Measurements from ENCODE around the gene GART.
"Not testable (repeated sequence)": the region's sequence is repeated elsewhere in the genome, so short reads cannot be mapped to it uniquely, and the experiment has no call there.

GART gene

DNA sequence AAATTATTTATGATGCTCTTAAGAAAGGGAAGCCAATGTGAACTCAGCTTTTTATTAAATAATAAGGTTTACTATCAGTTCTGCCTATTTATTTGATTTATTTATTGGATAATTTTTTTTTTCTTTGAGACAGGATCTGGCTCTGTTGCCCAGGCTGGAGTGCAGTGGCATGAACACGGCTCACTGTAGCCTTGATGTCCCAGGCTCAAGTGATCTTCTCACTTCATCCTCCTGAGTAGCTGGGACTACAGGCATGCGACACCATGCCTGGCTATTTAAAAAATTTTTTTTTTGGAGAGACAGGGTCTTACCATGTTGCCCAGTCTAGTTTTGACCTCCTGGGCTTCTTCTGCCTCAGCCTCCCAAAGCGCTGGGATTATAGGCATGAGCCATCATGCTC lies 29.4 kb downstream of the GART start:
- DNase-seq (ENCODE audit: low read depth) = no peak

DNA sequence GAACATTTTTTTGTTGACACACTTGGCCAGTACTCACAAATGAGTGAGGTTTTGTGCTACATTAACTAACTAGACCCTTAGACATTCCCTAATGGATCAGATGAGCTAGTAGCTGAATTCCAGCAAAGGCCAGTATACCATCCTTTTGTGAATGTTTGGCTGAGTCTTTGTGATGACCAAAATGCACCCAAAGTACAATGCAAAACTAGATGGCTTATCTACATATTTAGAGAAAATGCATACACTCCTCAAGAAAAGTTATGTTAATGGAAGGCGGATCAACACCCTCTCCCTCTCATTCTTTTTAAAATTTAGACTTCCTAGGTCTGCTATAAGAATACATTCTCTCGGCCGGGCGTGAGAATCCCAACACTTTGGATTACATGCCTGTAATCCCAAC lies 30.3 kb downstream of the GART start:
- DNase-seq (ENCODE audit: low read depth) = no peak

DNA sequence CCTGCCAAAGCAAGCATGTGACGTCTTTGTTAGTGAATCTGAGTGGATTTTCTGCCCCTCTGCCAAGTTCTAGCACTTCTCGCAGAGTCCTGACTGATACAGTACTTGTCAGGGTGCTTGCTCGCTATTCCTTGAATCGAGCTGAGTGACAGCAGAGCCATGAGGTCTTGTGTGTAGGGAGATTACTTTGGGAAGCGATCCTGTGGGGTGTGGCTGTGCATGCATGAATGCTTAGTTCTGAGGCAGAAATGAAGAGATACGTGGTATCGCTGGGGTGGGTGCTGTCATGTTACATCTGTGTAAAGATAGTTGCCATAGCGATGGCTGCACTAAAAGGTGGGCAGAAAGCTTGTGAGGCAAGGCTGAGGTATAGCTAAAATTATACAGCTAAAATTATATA lies 31.1 kb downstream of the GART start:
- DNase-seq (ENCODE audit: low read depth) = no peak

DNA sequence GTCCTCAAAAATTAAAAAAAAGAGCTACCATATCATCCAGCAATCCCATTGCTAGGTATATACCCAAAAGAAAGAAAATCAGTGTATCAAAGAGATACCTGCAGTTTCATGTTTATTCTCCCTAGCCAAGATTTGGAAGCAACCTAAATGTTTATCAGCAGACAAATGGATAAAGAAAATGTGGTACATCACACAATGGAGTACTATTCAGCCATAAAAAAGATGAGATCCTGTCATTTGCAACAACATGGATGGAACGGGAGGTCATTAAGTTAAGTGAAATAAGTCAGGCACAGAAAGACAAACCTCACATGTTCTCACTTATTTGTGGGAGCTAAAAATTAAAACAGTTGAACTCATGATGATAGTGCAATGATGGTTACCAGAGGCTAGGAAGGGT lies 34.9 kb downstream of the GART start:
- not testable (repeated sequence) for DNase-seq (ENCODE audit: low read depth)

DNA sequence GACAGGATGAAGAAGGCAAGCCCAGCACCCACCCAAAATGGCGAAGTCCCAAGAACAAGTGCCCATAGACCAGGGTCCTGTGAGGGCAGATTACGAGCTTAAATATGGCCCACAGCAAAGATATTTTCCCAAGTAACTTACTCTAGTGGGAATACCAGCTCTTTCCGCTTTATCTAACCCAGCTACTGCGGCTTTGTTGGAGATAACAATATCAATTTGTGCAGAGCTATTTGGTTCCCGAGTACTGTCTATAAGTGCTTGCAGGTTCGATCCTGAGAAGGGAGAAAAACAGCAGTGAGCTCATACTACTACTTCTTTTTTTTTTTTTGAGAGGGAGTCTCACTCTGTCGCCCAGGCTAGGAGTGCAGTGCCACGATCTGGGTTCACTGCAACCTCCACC lies 36.1 kb downstream of the GART start:
- no peak for DNase-seq (ENCODE audit: low read depth)

DNA sequence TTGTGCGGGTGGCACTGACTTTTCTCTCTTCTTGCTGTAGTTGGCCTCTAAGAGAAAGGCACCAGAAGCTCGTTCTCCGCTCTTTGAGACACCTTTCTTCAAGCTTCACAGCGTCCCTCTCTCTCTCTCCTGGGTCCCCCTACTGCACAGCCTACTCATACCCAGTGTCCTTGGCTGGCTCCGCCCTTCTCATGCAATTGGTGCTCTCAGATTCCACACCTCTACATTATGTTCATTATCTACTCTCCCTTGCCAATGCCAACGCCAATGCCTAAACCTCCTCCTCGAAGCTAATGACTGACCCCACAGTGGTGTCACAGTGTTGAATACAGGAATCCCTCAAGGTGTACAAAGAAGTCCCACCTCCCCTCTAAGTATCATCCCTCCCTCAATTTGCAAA lies 45.6 kb downstream of the GART start:
- no peak for DNase-seq (ENCODE audit: low read depth)

DNA sequence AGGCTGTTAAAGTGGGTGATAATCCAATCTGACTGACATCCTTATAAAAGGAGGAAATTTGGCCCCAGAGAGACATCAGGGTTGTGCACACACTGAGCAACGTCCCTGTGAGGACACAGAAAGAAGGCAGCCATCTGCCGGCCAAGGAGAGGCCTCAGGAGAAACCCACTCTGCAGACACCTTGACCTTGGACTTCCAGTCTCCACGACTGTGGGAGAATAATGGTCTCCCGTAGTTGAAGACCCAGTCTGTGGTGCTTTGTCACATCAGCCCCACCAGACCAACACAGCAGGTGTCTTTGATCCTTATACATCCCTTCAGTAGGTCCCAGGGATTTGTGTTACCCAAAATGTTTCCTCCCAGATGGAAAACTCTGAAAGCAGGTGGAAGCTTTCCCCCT lies 46.2 kb downstream of the GART start:
- DNase-seq (ENCODE audit: low read depth) = no peak

DNA sequence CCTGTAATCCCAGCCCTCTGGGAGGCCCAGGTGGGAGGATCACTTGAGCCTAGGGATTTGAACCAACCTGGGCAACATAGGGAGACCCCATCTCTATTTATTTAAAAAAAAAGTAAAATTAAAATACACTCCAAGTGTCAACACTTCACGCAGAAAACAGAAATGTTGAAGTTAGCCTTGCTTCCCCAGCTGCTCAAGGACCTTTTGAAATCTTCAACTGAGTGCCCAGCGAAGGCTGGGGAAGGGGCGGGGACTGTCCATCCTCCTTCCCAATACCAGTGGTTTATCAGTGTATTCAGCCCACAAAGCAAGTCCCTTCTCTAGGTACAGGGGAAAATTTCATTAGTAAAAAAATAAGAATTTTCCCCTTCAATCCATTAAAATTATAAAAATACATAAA lies 48.2 kb downstream of the GART start:
- no peak for DNase-seq (ENCODE audit: low read depth)

DNA sequence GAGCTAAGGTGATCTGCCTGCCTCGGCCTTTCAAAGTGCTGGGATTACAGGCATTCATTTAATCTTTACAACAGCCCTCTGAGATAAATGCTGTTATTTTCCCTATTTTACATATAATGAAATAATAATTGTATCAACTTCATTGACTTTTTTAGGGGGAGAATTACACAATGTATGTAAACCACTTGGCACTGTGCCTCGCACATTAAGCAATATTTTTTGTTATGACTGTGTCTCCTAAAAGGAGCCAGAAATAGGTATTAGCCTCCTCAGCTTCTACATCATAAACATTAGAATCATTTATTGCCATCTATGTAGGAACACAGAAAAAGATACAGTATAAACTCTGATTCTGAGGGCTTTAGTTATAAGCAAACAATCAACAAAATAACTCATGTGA lies 49.3 kb downstream of the GART start:
- no peak for DNase-seq (ENCODE audit: low read depth)

DNA sequence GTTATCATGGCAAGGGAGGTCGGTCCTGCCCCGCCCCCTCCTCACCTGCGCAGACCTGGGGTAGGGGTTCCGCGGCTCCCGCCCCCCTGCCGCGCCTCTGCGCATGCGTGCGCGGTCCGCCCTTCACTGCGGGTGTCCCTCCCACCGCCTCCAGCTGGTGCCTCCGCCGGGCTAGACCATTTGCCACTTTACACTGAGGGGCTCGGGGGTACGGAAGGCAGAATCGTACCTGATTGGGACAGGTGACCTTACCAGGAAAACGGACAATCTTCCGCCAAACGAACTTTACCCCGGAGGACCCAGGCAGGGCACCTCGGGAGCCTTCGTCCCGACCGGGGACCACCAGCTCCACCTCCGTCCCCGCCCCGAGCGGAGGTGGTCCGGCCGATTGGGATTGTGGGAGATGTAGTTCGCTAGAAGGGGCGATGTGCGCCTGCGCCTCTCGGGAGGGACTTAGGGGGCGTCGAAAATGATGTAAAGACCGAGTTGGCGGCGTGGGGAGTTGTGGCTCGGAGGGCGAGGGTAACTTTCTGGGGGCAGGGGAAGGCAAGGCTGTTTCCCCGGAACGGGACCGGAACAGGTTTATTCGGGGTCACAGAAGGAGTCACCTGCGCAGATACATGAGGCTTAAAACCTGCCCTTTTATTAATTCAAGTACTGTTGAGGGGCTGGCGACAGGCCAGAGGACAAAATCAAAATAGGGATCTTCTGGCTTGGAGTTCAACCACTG lies 50.4 kb downstream of the GART start, which contains the start of gene DNAJC28:
Gene DNAJC28 (minus strand): TSS at position 344 of the 730 bp plus-strand sequence. CDS start 2,323 bp downstream, outside the sequence.
- DNase-seq (ENCODE audit: low read depth) = peak; percentile 90

DNA sequence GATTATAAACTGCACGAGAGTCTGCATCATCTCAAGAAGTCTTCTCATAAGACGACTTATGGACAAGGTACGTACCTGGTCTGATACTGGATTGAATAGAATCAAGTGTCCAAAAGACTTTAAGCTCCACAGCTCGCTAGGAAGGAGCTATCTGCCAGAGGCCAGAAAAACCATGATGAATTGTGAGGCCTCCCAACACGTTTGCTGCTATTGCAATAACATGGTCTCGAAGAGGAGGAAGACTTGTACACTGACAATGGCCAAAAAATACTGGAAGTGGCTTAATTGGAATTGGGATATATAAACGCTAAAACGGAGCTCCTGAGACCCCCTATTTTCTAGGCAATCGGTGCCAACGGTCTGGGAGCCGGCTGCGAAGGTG lies 50.9 kb downstream of the GART start:
- no peak for DNase-seq (ENCODE audit: low read depth)

DNA sequence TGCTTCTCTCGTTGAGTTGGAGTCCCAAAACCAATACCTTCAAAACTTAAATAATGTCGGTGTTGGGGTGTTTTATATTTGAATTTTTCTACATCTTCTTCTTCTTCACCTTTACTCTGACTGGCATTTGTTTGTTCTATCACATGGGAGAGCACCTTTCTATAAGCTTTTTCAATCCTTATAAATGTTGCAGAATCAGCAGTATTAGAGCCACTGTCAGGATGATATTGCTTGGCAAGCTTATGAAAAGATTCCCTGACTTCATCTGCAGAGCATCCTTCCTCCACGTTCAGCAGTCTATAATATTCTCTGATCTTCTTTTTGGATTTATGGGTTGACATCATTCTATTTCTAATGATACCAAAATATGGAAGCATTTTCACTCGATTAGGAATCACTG lies 53.0 kb downstream of the GART start:
- no peak for DNase-seq (ENCODE audit: low read depth)

DNA sequence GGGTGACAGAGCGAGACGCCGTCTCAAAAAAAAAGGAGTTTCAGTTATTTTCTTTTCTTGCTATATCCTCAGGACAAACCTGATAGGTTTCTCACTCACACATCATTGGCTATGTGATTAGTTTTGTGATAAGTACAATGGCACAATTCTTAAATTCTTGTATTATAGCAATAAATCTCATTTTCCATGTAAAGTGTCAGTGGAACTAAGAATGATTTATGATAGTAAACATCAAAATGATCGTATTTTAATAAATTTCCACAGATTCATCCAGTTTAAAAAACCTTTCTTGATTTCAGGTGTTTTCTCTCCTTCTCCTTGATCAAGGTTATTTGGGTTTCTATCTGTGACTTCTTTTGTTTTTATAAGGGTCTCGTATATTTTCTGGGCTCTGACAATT lies 53.9 kb downstream of the GART start:
- DNase-seq (ENCODE audit: low read depth) = no peak

DNA sequence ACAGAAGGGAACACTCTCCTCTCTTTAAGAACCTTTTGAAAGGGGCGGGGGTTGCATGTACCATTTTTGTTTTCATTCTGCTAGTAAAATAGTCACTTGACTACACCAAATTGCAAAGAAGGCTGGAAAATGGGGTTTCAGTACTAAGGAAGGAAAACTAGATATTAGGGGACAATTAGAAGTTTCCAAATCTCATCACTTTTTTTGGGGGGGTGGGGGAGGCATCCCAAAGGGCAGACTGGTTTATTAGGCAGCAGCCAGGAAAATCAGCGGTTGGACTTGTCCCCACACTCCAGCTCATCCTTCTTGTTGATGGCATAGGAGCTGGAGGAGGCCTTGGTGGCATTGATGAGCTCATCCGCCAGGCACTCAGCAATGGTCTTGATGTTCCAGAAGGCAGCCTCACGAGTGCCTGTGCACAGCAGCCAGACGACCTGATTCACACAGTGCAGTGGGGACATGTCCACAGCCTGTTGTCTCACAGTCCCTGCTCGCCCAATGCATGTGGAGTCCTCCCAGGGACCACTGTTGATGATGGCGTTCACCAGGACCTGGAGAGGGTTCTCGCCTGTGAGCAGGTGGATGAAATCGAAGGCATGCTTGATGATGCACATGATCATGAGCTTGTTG lies 60.5 kb downstream of the GART start:
- no peak for DNase-seq (ENCODE audit: low read depth)

DNA sequence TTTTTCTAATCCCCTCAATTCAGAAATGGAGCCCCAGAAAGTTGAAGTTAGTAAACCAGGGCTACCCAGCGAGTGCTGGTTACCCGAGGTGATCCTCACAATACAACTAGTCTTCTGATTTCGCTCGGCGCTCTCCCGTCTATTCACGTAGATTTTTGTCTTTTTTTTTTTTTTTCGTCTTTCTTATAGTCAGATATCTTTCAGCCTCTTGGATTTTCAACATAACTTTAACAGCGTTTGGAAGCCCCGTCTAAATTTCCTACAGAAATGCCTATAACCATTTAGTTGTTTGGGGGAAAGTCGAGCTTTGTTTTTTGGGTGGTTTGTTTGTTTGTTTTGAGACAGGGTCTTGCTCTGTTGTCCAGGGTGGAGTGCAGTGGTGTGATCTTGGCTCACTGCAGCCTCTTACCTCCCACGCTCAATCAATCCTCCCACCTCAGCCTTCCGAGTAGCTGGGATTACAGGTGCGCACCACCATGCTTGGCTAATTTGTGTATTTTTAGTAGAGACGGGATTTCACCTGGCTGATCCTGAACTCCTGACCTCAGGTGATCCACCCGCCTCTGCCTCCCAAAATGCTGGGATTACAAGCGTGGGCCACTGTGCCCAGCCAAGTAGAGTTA lies 61.3 kb downstream of the GART start:
- DNase-seq (ENCODE audit: low read depth) = no peak

DNA sequence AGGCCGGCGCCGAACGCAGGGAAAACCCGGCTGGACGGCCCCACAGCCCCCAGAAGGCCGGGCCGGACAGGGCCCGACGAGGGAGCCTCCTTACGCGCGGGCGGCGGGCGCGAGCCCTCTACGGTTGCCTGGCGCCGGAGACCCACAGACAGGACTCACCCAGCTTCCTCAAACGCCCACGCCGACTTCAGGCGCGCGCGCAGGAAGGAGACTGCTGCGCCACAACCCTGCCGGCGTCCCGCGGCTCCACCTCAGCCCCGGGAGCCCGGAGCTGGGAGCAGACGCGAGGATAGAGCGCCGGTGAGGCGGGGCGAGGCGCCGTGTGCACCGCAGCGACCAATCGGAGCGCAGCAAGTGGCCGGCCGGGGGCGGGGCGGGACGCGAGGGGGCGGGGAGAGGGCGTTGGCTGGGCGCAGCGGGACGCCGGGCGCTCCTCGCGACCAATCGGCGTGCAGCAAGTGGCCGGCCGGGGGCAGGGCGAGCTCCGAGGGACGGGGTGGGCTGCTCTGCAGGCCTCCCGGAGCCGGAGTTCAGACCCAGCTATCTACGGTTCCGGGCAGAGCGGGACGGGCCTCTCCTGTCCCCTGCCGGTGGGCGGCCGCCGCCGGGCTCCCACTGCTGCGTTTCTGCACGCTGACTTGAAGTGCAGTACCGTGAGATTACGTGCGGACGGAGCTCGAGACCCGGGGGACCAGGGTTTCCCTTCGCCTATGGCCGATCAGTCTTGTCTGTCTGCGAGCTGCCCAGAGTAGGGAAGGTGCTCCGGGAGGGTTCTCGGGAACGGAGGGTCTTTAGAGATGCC lies 62.0 kb downstream of the GART start, which contains the start of gene TMEM50B:
Gene TMEM50B (minus strand): TSS at position 296 of the 802 bp plus-strand sequence. CDS start 11,089 bp downstream, outside the sequence.
- DNase-seq (ENCODE audit: low read depth) = peak; percentile 93

DNA sequence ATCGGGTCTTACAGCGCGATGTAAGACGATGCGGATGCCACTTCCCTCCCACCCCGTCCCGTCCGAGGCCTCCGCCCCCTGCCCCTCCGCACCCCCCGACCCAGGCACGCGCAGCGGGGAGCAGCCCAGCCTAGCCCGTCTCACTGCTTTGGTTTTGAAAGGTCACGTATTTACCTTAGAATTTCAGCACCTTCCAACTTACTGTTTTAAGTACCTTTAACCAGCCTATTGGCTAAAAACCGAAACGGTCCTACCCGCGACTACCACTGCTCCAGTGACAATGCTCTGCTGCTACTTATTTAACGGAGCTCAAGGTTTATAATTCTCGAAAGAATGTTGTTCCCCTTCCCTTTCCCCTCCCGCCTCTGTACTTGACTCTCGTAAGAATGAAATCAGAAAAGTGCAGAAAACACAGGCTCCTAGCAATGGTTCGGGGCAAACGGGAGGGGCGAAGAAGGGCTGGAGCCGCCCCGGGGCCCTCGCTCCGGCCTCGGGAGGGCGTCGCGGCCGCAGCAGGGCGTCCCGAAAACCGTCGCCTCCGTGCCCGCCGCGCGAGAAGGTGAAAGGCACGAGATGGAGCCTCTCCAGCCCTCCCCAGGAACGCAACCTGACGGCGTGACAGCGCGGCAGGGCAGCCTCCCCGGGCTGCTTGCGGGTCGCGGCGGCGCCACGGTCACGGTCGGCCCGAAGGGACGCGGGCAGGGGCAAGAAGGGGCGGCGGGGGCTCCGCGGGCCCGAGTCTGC lies 62.8 kb downstream of the GART start:
- peak; percentile 7 for DNase-seq (ENCODE audit: low read depth)

DNA sequence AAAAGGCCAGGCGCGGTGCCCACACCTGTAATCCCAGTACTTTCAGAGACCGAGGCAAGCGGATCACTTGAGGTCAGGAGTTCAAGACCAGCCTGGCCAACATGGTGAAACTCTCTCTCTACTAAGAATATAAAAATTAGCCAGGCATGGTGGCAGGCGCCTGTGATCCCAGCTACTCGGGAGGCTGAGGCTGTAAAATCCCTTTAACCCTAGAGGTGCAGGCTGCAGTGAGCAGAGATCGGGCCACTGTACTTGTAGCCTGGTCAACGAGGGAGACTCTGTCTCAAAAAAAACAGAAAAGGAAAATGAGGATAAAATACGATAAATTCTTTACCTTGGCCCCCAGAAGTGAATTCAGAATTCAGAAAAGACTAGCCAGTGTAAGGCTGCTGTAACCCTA lies 63.7 kb downstream of the GART start:
- DNase-seq (ENCODE audit: low read depth) = no peak

DNA sequence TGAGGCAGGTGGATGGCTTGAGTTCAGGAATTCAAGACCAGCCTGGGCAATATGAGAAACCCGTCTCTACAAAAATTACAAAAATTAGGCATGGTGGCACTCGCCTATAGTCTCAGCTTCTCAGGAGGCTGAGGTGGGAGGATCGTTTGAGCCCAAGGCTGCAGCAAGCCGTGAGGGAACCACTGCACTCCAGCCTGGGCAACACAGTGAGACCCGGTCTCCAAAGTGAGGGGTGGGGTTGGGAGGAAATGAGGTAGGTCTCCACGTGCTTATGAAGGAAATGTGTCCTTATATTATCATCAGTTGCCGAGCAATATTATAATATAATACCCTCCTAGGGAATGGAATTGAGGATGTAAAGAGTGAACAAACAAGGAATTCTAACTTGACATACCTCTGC lies 64.9 kb downstream of the GART start:
- DNase-seq (ENCODE audit: low read depth) = no peak

DNA sequence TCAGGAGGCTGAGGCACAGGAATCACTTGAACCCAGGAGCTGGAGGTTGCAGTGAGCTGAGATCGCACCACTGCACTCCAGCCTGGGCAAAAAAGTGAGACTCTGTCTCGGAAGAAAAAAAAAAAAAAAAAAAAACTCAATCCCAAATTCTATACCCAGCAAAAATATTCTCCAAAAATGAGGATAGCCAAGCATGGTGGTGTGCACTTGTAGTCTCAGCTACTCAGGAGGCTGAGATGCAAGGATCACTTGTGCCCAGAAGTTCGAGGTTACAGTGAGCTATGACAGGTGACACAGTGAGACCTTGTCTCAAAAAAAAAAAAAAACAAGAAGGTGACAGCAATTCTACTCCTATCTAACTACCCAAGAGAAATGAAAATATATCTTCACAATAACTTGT lies 68.6 kb downstream of the GART start:
- DNase-seq (ENCODE audit: low read depth) = no peak

DNA sequence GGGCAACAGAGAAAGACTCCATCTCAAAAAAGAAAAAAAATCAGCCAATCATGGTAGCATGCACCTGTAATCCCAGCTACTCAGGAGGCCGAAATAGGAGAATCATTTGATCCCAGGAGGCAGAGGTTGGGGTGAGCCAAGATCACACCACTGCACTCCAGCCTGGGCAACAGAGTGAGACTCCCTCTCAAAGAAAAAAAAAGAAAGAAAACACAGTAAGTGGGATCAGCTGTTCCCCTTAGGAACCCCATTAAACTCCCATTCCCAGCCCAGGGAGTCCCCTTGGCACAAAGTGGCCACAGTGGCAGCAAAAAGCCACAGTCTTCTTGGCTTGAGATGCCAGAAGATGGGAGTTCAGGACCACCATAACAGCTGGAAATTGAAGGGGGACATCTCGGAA lies 71.2 kb downstream of the GART start:
- no peak for DNase-seq (ENCODE audit: low read depth)

DNA sequence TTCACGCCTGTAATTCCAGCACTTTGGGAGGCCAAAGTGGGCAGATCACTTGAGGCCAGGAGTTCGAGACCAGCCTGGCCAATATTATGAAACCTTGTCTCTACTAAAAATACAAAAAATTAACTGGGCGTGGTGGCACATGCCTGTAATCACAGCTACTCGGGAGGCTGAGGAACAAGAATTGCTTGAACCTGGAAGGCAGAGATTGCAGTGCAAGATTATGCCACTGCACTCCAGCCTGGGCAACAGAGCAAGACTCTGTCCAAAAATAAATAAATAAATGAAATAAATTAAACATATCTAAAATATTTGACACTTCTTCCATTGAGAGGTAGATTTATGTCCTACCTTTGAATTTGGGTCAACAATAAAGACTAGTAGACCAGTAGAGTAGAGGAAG lies 72.7 kb downstream of the GART start:
- DNase-seq (ENCODE audit: low read depth) = not testable (repeated sequence)
